Activated naive CD4-positive, alpha-beta T cell treated with anti-CD3 and anti-CD28 coated beads, Interleukin-2, amount 50 U/mL, for 16 hours (primary cell): ENCODE data around the gene SLC7A5.
"Not testable (repeated sequence)": the region's sequence is repeated elsewhere in the genome, so short reads cannot be mapped to it uniquely, and the experiment has no call there.

ENCODE experiments used
- DNase-seq: peaks from one replicate; pipeline ENCODE4 v3.0.0-alpha.2; 2020

The SLC7A5 gene

DNA sequence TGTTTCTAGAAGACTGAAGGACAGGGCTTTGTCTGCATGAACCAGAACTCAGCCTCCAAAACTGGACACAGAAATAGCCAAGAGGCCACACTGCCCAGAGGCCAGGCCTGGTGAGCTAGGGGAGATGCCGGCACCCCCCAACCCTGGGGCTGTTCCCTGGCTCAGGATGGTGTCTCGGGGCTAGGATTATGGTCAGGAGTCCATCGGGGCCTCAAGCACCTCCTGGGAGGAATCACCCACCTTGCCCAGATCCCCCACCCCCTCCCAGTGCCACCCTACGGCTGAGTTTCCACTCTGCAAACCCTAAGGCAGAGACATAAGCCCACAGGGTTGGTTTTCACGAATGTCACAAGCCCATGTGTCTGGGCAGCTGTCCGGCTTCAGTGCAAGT lies 37.2 kb downstream of the SLC7A5 start:
- DNase-seq: no peak

DNA sequence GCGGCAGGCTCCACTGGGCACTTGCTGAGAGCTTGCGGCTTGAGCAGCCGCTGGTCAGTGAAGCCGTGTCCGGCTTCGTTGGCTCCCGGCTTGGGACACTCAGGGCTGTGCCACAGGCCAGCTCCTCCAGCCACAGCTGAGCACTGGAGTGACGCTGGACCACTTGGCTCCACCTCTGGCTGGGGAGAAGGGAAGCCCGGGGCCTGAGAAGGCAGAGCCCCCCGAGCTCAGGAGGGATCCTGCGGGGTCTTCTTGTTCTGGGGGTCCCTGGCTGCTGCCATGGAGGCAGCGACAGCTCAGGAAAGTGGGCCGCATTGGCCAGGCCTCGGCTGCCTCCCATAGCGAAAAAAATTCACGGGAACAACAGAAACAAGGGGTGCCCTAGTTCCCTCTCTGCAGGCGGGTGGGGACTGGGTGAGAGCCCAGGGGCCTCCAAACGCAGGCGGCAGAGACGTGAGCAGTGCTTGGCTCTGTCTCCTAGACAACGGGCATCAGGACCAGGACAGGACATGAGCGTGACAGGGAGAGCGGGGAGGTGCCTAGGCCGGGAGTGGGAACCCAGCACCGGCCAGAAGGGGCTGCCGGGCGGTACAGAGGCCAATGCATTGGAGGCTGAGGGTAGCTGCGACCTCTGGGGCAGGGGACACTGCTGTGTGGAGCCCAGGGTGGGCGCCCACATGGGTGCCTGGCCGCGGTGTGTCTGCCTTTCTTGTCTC lies 37.7 kb downstream of the SLC7A5 start:
- DNase-seq: no peak

DNA sequence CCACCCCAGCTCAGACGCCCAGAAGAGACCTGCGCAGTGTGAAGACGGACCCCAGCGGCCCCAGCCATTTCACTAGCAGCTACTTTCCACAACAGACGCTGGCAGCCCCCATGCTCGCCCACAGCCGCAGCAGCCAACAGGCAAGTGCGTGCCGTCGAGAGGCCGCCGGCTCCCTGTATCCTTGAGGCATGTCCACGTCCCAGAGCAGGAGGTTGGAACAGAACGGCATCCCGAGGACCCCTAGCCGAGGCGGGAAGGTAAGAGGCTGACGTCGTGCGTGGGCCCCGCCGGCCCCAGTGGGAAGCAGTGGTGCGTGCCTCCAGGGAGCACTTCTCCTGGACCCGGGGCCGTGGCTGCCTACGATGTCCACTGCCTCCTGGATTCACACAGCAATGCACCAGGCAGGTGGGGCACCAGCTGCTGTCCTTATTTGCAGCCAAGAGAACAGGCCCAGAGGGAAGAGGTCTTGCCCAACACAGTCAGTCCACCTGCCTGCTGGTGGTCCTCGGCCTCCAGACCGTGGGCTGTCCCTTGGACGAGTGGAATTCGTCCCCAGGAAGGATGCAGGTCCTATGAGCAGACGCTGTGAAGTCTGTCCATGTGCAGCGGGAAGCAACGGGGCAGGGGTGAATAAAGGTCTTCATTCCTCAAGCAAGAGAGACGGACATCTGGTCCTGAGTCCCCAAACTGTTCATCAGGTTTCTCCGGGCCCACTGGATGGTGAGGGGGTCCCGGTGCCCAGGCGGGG lies 38.5 kb downstream of the SLC7A5 start:
- no peak for DNase-seq

DNA sequence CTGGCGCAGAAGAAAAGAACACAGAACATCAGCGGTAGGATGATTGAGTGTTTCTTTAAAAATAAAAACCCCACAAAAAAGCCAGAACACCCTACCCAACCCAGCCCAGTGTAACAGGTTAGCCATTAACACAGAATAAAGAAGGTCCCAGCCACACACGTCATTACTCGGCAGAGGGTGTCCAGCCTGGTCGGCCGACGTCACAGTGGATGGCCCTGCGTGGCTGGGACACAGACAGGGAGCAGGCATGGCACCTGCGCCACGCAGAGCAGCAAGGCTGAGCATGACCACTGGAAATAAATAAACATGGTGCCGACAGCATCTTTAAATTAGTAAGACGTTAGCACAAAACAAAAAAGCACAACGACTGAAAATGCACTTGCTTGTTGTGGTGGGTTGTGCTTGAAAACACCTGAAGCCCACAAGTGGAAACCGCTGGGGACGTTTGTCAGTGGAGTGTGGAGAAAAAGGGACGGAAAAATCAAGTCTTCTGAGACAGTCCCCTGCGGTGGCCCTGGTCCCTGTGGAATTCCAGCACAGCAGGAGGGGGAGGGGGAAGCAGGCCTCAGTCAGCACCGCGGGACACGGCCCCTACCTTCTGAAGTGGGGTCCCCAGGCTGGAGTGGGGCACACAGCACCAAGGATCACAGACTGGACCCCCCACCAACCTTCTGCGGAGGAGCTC lies 39.2 kb downstream of the SLC7A5 start:
- DNase-seq: no peak

DNA sequence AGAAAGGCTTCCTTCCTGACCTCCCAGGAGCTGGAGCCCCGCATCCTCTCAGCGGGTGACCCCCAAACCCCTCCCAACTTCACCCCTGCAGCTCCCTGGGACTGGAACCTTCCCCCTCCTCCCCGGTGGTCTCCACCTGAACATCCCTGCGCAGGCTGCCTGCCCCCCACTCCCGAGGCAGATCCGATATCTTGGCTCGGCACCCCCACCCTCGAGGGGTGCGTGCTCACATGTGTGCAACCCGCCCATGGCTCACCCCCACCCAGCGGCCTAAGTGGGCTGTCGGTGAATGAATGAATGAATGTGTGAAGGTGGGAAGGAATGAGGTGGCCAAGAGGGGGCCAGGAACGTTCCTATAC lies 39.7 kb downstream of the SLC7A5 start:
- no peak for DNase-seq

DNA sequence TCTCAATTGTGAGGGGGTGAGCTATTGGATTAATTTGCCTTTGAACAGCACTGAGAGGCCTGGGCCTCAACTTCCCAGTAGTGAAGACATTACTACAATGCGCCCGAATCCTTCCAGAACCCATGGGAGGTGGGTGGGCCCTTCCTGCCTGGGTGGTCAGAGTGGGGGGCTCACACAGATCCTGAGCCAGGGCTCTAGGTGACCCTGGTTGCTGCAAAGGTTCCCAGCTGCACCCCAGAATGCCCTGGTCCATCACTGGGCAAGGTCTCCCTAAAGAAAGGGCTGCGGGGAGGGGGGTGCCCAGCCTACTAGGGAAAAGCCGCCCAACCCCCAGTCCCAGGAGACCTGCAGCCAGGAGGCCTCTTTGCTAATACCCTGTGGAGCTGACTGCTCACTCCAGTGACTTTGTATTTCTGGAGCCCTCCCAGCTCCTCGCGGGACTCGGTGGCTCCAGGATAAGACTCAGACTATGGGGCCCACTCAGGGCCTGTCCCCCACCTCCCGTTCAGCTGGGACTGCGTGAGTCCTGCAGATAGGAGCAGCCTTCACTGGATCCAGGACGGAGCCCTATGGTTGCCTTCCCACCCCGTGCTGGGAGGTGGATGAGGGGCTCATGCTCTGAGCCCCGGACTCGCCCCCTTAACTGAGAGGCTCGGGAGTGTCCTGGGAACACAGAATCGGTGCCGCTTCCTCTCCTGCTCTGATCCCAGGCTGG lies 40.2 kb downstream of the SLC7A5 start:
- DNase-seq: no peak

DNA sequence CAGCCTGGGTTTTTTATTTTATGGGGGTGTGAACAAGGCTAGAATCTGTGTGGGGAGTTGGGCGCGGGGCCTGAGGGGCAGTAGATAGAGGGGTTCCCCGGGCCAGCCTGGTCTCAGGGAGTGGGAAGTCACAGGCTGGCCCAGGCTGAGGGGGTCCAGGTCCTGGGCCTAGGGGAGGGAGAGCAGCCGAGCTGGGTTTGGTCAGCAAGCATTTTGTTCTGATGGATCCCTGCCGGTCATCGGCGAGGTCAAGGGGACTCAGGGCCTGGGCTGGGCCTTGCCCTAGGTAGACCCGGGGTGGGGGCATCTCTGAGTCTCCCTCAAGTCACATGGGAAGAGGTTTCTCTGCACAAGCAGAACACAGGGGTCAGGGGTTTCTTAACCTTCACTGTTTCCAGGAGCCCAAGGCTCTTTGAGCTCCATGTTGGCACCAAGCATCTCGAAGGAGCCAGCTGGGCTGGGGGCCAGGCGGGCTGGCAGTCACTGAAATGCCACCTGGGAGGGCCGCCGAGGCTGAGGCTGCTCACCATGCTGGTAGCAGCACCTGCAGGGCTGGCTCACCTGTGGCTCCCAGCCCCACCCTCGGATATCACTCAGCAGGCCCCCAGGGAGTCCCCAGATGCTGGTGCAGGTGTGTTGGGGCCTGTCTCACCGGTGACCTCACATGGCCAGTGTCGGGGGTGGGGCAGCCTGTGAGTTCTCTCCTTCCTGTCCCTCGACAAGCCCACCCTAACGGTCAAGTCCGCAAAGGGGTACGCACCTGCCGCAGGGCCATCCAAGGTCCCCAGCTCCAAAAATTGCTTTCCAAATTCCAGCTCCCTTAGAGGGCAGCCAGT lies 41.0 kb downstream of the SLC7A5 start:
- no peak for DNase-seq

DNA sequence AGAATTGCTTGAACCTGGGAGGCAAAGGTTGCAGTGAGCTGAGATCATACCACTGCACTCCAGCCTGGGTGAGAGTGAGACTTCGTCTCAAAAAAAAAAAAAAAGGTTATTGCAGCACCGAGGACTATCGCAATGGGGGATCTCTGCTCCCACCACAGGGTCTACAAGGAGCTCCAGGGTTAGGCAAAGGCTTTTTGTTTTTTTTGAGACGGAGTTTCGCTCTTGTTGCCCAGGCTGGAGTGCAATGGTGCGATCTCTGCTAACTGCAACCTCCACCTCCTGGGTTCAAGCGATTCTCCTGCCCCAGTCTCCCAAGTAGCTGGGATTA lies 41.8 kb downstream of the SLC7A5 start:
- not testable (repeated sequence) for DNase-seq

DNA sequence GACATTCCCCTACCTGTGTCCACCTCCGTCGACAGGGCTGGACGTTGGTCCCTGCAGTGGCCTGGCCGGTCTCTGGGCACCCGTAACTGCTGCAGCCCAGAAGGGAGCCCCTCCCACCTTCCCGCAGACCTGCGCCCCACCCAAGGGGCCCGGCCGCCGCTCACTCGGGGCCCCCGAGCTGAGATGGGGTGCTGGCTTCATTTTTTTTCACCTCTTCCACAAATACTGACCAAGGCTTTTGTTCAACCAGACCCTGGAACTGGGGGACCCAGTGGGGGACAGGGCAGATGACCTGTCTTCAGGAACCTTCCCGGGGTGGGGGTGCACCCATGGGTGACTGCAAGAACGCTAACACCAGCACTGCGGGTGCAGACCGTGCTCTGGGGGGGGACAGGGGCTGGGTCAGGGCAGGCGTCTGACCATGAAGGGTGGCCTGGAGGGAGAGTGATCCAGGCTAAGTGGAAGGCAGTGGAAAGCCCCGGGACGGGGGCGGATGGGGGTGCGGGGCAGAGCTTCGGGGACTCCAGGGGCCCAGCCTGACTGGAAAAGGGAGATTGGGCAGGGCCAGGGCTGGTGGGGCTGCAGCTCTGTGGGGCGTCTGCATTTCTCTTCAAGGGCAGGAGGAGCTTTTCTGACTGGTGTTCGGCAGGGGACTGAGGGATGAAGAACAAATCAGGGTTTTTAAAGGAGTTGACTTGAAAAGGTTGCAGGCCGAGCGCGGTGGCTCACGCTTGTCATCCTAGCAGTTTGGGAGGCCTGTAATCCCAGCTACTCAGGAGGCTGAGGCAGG lies 42.3 kb downstream of the SLC7A5 start:
- DNase-seq: no peak

DNA sequence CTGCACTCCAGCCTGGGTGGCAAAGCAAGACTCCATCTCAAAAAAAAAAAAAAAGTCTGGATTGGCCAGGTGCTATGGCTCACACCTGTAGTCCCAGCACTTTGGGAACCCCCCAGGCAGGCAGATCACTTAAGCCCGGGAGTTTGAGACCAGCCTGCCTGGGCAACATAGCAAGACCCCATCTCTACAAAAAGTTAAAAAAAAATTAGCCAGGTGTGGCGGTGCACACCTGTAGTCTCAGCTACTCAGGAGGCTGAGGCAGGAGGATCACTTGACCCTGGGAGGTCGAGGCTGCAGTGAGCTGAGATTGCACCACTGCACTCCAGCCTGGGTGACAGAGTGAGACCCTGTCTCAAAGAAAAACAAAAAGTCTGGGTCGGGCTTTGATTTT lies 42.9 kb downstream of the SLC7A5 start:
- DNase-seq: not testable (repeated sequence)

DNA sequence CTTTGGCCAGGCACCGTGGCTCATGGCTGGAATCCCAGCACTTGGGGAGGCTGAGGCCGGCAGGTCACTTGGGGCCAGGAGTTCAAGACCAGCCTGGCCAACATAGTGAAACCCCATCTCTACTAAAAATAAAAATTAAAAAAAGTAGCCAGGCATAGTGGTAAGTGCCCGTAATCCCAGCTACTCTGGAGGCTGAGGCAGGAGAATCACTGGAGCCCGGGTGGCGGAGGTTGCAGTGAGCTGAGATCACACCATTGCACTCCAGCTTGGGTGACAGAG lies 43.5 kb downstream of the SLC7A5 start:
- DNase-seq: not testable (repeated sequence)

DNA sequence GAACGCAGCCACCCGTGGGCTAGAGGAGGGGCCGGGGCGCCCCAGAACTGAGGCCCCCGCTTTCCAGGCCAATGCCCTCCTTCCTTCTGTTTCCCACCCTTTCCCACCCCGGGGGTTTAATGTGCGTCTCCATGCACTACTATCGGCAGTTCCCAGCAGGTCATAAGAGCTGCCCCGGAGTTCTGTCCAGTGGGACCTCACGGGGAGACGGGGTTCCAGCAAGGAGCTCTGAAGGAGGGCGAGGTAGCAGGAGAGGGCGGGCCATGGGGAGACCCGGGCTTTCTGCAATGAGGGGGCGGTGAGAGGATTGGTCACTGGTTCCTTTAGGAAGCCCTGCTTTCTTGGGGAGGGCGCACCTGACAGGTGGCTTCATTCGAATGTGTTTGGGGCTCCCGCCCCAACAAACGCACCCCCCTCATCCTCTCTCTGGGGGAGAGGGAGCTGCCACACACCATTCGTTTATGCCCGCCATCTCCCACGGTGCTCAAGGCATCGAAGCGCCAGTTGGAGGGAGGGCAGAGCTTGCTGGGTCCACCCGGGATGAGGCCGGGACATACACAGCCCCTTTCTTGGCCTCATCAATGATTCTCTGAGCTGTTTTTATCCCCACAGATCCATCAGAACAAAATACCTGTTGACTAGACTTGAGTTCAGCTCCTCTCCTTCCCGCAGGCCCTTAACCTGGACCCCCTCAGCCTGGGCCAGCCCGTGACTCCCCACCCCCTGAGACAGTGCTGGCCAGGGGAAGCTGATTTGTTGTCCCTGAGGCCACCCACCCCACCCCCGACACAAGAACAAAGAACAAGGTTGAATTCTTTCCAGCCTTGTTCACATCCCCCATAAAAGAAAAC lies 44.1 kb downstream of the SLC7A5 start:
- DNase-seq: no peak

DNA sequence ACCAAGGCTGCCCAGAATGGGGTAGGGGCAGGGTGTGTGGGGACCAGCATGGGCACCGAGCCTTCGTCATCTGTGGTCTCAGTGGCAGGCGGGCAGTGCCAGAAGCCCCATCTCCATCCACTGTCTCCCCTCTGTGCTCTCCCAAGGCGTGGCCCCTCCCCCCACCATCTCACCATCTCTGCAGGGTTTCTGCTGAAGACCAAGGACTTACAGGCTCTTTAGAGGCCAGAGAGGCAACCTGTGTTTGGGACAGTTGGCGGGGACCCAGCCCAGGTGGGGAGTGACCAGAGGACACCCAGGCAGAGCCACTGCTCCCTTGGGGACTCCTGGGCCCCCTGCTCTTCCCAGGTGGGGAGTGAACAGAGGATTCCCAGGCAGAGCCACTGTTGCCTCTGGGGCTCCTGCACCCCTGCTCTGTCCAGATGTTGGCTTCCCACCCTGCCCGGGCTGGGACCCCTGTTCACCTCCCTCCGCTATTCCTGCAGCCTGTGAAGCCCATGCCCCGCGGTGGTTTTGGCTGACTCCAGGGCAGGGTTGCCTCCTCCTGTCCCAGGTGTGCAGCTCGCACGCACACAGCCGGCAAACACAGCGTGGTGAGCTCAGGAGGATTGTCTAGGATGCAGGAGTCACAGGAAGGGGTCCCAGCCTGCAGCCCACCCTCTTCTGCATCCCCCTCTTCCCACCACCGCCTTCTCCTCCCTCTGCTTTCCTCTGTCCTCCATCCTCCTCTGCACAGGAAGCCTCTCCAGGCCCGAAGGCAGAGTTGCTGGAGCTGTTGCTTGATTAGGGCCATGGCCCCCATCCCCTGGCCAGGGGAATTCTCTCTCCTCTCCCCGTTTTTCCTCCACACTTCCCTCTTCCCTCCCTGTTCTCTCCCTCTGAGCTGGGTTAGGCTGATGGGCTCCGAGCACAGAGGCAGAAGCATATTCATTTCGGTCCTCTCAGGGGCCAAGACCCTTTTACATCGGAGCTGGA lies 45.0 kb downstream of the SLC7A5 start:
- no peak for DNase-seq

DNA sequence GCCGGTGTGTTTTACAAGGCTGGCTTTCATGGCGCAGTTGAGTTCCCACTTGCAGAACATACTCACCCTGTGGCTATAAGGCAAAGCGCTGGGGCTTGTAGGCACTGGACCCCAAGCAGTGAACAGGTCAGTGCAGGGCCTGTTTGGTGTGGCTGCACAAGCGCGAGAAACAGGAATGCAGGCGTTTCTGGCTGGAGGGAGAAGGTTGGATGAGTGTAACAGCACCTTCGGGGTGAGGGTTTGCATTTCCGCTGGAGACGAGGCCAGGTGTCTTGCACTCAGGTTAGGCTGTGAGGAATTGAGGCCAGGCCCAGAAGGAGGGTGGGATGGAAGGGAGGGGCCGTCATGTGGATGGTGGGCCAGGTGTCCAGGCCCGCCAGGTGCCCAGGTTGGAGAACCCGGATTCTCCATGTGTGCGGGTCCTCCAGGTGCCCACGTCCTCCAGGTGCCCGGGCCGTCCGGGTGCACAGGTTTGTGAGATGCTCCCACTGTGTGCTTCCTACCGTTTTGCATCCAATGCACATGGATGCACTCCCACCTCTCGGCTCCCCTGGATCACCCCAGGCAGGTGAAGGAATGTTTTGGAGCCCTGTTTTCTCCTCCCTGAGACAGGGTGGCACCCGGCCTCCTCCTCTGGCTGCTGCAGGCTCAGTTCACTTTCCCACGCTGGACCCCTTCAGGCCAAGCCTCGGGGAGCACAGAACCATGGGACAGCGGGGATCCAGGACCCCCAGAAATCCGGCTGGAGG lies 46.0 kb downstream of the SLC7A5 start:
- no peak for DNase-seq

DNA sequence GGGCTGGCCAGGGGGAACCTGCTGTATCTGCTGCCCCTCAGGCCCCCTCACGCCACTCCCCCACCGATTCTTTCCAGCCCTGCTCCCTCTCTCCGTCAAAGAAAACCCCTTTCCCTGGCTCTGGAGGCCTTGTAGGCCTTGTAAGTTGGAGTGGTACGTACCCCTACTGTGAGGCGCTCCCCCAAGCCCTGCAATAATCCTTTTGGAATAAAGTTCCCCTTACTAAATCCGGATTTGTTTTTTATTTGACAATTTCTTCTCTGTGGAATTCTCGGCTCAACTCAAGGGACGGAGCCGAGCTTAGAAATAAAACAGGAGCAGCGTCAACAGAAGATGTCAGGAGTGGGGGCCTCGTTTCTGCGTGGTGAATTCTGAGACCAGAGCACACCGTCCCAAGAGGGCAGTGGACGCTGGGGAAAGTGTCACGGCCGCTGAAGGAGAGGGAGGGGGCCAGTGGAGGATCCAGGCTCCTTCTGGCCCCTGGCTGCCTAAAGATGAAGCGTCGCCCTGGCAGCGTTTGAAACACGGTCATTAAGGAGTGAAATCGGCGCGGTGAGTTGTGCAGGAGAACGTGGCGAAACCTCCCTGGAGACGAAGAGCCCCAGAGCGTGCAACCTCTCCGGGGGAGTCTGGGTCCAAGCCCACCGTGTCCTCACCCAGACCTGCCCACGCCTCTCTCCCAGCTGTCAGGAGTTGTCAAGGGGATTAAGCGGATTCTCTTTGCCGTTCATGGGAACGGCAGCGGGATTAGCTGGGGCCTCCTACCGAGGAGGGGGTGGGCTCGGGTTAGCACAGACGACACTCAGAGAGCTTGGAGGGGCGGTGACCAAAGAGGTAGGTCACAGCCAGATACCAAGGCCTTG lies 47.0 kb downstream of the SLC7A5 start:
- DNase-seq: no peak

DNA sequence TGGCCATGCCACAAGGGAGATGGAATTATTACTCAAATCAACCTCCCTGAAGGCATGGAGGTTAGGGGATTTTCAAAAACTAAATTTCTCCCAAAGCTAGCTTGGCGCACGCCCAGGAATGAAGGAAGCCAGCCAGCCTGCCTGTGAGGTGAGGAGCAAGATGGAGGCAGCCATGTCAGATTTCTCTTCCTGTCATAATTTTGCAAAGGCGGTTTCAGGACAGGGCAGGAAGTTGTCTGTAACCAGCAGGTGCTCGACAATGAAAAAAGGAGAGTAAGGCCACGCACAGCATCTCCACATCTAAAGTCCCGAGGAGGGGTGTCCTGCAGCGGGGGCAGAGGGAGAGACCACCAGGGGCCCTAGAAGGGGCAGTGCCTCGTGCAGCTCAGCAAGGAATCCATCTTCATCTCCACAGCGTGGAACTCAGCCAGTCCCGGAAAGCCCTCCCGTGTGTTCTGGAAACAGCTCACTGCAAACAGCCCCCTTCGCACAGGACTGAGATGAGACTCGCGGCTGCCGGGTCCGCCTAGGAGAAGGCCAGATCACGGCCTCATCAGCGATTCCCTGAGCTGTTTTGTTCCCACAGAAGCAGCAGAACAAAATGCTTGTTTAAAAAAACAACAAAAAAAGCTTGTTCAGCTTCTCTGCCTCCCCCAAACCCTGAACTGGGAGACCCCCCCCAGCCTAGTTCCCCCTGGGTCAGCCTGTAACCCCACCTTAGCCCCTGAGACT lies 47.8 kb downstream of the SLC7A5 start:
- no peak for DNase-seq

DNA sequence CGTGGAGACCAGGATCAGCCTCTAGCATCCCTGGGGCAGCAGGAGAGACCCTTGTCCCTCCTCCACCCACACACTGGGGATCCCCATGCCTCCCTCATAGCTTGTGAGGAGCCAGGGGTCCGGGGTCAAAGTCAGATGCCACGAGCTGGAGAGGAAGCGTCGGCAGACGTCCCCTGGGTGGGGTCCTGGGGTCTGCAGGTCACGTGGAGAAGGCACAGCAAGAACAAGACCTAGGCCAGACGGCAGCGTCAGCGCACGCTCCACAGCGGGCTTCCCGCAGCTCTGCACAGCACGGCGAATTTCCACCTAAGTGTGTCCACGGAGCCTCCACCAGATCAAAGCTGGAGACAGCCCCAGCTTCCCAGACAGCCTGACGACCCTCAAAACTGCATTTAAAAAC lies 49.3 kb downstream of the SLC7A5 start:
- no peak for DNase-seq
